Nephron progenitor cell (in vitro differentiated cells): ENCODE results near the gene CYTIP.
"Not testable (repeated sequence)": the region's sequence is repeated elsewhere in the genome, so short reads cannot be mapped to it uniquely, and the experiment has no call there.

Experiments
- DNase-seq: peaks from one replicate; pipeline ENCODE4 v3.0.0; 2021
- H3K27ac Mint-ChIP-seq: 2 replicates; pipeline ENCODE4 v1.8.0; 2021; ENCODE audit warnings: mild to moderate bottlenecking, moderate library complexity, mixed read lengths
- H3K27me3 Mint-ChIP-seq: 2 replicates; pipeline ENCODE4 v1.8.0; 2021; ENCODE audit warnings: mild to moderate bottlenecking, low read depth, mixed read lengths; ENCODE audit not compliant: poor library complexity
- H3K36me3 Mint-ChIP-seq: 2 replicates; pipeline ENCODE4 v1.8.0; 2021; ENCODE audit warnings: low read depth, mixed read lengths
- H3K4me1 Mint-ChIP-seq: 2 replicates; pipeline ENCODE4 v1.8.0; 2021; ENCODE audit warnings: mixed read lengths
- H3K4me3 Mint-ChIP-seq: 2 replicates; pipeline ENCODE4 v1.8.0; 2021; ENCODE audit warnings: mild to moderate bottlenecking, moderate library complexity, mixed read lengths
- H3K9me3 Mint-ChIP-seq: 2 replicates; pipeline ENCODE4 v1.8.0; 2021; ENCODE audit warnings: mild to moderate bottlenecking, moderate library complexity, mixed read lengths
- TF ChIP-seq, protein P1 (sequence below): fragments of 200-600 bp; sonication (generic); IDR thresholded peaks from 2 replicates; pipeline ENCODE4 v1.5.0; 2021; ENCODE audit warnings: antibody characterized with exemption

Gene CYTIP

GRCh38 chr2:157413326-157414035, 30.4 kb downstream of the CYTIP start:
- no peak for DNase-seq
- Mint-ChIP-seq H3K4me3 (no peak overlapping the region), H3K36me3 (no peaks in the 10 kb centered on the region), H3K9me3 (no peaks in the 10 kb centered on the region), H3K4me1 (no peaks in the 10 kb centered on the region), H3K27ac (no peak overlapping the region), H3K27me3 (no peaks in the 10 kb centered on the region)
- TF ChIP-seq, protein P1, sequence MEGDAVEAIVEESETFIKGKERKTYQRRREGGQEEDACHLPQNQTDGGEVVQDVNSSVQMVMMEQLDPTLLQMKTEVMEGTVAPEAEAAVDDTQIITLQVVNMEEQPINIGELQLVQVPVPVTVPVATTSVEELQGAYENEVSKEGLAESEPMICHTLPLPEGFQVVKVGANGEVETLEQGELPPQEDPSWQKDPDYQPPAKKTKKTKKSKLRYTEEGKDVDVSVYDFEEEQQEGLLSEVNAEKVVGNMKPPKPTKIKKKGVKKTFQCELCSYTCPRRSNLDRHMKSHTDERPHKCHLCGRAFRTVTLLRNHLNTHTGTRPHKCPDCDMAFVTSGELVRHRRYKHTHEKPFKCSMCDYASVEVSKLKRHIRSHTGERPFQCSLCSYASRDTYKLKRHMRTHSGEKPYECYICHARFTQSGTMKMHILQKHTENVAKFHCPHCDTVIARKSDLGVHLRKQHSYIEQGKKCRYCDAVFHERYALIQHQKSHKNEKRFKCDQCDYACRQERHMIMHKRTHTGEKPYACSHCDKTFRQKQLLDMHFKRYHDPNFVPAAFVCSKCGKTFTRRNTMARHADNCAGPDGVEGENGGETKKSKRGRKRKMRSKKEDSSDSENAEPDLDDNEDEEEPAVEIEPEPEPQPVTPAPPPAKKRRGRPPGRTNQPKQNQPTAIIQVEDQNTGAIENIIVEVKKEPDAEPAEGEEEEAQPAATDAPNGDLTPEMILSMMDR: no peak

- Mint-ChIP-seq H3K36me3 (no peaks in the 10 kb centered on the region), H3K4me3 (no peak overlapping the region), H3K9me3 (no peaks in the 10 kb centered on the region), H3K27ac (no peak overlapping the region), H3K4me1 (no peaks in the 10 kb centered on the region), H3K27me3 (no peaks in the 10 kb centered on the region)
- TF ChIP-seq, protein P1: no peak
- no peak for DNase-seq
Measured at GRCh38 chr2:157411624-157412336, 32.1 kb downstream of the CYTIP start.

GRCh38 chr2:157405398-157405797, 38.5 kb downstream of the CYTIP start:
- H3K27ac Mint-ChIP-seq: not testable (repeated sequence)
- H3K9me3 Mint-ChIP-seq: peaks cover 14% of the 10 kb centered on the region

GRCh38 chr2:157404363-157404762, 39.5 kb downstream of the CYTIP start:
- Mint-ChIP-seq H3K4me3 (no peak overlapping the region), H3K9me3 (peaks cover 20% of the 10 kb centered on the region), H3K27ac (no peak overlapping the region), H3K36me3 (no peaks in the 10 kb centered on the region), H3K27me3 (peaks cover 3% of the 10 kb centered on the region), H3K4me1 (no peaks in the 10 kb centered on the region)
- DNase-seq: no peak
- TF ChIP-seq, protein P1: no peak

More at GRCh38 chr2:157405398-157405797, 38.5 kb downstream of the CYTIP start:
- DNase-seq, H3K27me3 Mint-ChIP-seq, H3K4me3 Mint-ChIP-seq, H3K4me1 Mint-ChIP-seq, H3K36me3 Mint-ChIP-seq: not testable (repeated sequence)

- DNase-seq, H3K4me1 Mint-ChIP-seq, H3K27me3 Mint-ChIP-seq, H3K27ac Mint-ChIP-seq, H3K4me3 Mint-ChIP-seq, H3K36me3 Mint-ChIP-seq: not testable (repeated sequence)
- peaks cover 31% of the 10 kb centered on the region for H3K9me3 Mint-ChIP-seq
Measured at GRCh38 chr2:157402801-157403485, 40.9 kb downstream of the CYTIP start.

DNA sequence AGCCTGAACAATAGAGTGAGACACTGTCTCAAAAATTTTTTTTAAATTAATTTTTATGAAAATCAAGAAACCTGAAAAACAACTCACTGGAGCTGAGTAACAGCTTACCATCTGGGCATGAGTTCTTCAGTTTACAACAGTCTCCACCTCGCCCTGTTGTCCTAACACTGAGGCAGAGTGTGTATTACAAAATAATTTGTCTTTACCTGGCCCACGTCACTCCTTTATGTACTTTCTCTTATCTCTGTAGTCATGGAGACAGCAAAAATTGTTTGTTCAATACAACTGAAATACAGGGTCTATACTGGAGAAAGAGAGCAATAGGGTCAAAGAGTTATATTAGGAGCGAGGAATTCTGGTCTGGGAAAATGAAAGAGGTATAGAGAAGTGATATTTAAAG, 48.1 kb downstream of the CYTIP start:
- Mint-ChIP-seq H3K9me3 (peaks cover 24% of the 10 kb centered on the region), H3K36me3 (no peaks in the 10 kb centered on the region), H3K4me3 (no peak overlapping the region), H3K27me3 (no peaks in the 10 kb centered on the region), H3K4me1 (no peaks in the 10 kb centered on the region), H3K27ac (no peak overlapping the region)
- no peak for DNase-seq
- TF ChIP-seq, protein P1: no peak
